HG03045 (cell line): ENCODE measurements around the gene CHD9NB.
"Not testable (repeated sequence)": the region's sequence is repeated elsewhere in the genome, so short reads cannot be mapped to it uniquely, and the experiment has no call there.

Source experiments
- ATAC-seq: cut with Tn5 transposase; IDR thresholded peaks from one replicate; pipeline ENCODE4 v1.9.1; 2021; ENCODE audit warnings: mild to moderate bottlenecking, moderate library complexity; ENCODE audit not compliant: unreplicated experiment

CHD9NB gene

GRCh38 chr16:53084141-53084541 lies 31.4 kb upstream of the CHD9NB start:
- ATAC-seq: no peak

GRCh38 chr16:53083119-53083518 lies 30.4 kb upstream of the CHD9NB start:
- ATAC-seq: no peak

DNA sequence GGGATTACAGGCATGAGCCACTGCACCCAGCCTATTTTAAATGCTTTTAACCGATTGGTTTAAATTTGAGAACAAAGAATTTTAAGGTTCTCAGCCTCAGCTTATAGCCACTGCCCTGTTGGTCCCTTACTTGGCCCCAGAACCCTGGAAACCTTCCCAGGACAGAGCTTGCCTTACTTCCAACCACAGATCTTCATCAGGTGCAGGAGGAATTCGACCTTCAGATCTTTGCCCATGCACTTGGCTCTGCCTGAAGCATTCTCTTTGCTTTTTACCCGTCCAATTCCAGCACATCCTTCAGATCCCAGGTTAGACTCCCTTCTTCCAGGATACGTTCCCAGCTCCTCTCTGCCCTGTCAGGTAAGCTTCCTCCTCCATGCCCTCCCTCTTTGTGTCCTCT lies 29.8 kb upstream of the CHD9NB start:
- no peak for ATAC-seq

DNA sequence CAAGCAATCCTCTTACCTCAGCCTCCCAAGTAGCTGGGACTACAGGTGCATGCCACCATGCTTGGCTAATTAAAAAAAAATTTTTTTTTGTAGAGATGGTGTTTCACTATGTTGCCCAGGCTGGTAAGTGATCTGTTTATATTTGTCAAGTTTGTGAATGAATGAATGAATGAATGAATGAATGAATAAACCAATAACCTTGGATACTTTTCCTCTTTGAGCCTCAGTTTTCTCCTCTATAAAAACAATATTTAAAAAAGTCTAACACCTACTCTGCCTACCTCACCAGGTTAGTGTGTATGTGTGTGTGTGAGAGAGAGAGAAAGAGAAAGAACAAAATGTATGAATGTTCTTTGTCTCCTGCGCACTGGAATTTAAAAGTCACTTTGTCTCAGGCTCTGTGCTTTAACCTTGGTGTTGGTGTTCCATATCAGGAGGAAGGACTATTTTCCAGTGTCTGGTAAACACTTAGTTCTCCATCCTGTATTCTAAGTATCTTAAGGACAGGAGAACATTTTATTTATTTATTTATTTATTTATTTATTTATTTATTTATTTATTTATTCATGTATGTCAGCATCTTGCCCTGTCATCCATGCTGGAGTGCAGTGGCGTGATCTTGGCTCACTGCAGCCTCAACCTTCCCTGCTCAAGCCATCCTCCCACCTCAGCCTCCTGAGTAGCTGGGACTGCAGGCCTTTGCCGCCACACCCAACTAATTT lies 29.1 kb upstream of the CHD9NB start:
- ATAC-seq: no peak

DNA sequence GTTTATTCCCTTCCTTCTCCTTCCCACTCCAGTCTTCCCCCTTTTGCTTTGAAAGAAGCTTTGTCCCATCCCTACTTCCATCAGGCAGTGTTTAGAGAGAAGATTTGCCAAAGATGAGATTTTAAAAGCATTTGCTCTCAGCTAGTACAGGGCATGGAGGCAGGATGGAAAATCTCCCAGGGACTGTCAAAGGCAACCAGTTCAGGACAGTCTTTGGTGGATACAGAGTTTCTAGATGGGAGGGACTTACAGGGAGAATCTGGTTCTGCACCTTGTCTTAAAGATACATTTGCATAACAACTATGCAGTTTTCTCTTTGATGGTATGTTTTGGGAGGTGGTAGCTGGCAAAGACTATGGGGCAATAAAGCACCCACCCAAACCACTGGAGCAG lies 28.3 kb upstream of the CHD9NB start:
- ATAC-seq: no peak

GRCh38 chr16:53080345-53081031 lies 27.8 kb upstream of the CHD9NB start:
- ATAC-seq: no peak

DNA sequence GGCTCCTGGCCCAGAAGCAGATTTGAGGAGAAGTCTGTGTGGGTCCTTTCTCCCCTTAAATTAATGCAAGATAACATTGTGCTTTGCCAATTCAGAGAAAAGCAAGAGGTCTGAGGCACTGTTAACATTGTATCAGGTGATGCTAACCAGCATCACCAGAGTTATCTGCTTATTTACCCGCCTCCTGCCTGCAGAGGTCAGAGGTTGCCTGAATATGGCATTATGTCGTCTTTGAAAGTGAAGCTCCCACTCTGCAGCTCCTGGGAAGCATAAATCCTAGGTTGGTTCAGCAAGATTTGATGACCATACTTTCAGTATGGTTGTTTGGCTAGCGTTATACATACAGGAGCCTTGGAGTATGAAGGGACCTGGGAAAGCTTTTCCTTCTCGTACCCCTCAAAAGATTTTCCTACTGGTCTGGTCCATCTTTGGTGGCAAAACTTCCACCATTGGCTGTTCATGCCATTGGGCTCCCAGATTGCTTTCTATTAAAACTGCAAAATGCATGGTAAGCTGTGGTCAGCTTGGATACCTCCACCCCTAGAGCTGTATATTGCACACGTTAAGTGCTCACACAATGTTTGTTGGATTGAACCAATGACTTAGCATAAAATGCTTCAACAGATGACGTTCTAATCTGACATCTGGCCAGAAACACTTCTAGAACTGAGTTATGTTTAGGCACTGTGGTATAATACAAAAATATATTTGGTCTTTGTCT lies 26.2 kb upstream of the CHD9NB start:
- ATAC-seq: no peak

DNA sequence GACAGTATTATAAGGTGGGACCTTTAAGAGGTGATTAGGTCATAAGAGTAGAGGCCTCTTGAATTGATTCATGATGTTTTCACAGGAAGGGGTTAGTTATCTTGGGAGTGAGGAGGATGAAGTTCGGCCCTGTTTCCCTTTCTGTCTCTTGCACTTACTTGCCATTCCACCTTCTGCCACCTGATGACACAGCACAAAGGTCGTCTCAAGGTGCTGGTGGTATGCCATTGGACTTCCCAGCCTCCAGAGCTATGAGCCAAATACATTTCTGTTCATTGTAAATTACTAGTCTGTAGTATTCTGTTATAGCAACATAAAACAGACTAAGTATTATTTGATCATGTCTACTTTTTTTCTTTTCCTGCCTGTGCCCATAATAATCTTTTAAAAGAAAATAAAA lies 25.6 kb upstream of the CHD9NB start:
- no peak for ATAC-seq

DNA sequence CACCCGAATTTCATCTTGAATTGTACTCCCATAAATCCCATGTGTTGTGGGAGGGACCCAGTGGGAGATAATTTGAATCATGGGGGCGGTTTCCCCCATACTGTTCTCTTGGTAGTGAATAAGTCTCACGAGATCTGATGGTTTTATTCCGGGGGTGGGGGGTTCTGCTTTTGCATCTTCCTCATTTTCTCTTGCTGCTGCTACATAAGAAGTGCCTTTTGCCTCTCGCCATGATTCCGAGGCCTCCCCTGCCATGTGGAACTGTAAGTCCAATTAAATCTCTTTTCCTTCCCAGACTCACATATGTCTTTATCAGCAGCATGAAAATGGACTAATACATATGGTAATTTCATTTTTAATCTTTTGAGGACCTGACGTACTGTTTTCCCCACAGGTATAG lies 22.8 kb upstream of the CHD9NB start:
- ATAC-seq: not testable (repeated sequence)

- not testable (repeated sequence) for ATAC-seq
These were observed 21.6 kb upstream of the CHD9NB start for GRCh38 chr16:53074296-53074695.

DNA sequence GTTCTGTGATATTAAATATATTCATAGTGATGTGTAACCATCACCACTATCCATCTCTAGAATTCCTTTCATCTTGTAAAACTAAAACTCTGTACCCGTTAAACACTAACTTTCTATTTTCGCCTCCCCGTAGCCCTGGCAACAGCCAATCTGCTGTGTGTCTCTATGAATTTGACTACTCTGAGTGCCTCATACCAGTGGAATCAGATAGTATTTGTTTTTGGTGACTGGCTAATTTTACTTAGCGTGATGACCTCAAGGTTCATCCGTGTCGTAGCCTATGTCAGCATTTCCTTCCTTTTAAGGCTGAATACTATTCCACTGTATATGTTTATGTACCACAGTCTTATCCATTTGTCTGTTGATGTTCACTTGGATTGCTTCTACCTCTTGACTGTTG lies 20.3 kb upstream of the CHD9NB start:
- ATAC-seq: no peak

GRCh38 chr16:53071748-53072301 lies 19.1 kb upstream of the CHD9NB start:
- ATAC-seq: peak; percentile 64

GRCh38 chr16:53069772-53070171 lies 17.1 kb upstream of the CHD9NB start:
- ATAC-seq: no peak

GRCh38 chr16:53068423-53068833 lies 15.7 kb upstream of the CHD9NB start:
- ATAC-seq: peak; percentile 51

- ATAC-seq: no peak
These were observed 15.0 kb upstream of the CHD9NB start for GRCh38 chr16:53067675-53068074.

- ATAC-seq: no peak
These were observed 12.9 kb upstream of the CHD9NB start for GRCh38 chr16:53065461-53066061.

- no peak for ATAC-seq
These were observed 11.4 kb upstream of the CHD9NB start for GRCh38 chr16:53064081-53064578.

DNA sequence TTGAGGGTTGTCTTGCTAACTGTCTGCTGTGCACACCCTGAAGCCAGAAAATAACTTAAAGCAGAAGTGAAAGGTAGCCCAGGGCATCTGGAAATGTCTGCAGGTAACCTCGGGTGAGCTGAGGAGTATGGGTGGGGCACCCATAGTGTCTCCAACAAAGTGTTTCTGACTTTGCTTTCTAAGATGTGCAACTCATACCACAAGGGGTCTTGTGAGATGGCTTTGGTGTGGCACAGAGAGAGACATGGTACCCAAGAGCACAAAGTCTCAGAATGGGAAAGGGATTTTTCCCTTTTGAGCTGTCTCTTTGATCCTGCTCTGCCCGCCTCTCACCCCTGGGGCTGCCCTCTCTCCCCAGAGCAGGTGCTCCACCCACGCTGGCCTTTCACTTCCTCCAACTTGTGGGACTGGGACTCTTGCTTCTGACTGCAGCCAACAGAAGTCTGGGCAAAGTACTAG lies 9.0 kb upstream of the CHD9NB start:
- ATAC-seq: peak; percentile 88

GRCh38 chr16:53061256-53061655 lies 8.6 kb upstream of the CHD9NB start:
- ATAC-seq: peak; percentile 12

DNA sequence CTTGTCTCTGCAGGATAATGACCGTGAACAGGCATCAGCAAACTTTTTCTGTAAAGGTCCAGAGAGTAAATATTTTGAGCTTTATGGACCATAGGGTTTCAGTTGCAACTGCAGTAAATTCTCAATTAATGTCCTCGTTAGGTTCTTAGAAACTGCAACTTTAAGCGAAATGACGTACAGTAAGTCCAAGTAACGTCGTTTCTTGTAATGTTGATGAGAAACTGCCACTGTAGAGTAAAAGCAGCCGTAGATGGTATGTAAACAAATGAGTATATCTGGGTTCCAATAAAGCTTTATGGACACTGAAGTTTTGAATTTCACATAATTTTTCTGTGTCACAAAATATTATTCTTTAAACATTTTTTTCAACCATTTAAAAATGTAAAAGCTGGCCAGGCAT lies 7.0 kb upstream of the CHD9NB start:
- ATAC-seq: no peak

DNA sequence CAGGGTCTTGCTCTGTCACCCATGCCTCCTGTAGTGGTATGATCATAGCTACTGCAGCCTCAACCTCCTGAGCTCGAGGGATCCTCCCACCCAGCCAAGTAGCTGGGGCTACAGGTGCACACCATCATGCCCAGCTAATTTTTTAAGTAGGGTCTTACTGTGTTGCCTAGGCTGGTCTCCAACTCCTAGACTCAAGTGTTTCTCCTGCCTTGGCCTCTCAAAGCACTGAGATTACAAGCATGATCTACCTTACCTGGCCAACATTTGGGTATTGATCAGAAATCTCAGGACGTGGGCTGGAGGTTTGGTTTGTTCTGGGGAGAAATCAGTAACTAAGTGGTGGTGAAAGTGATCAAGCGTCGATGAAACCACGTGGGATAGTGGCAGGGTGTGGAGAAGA lies 6.2 kb upstream of the CHD9NB start:
- no peak for ATAC-seq
